Right lobe of liver (tissue), 4 donors: ENCODE measurements around the gene SUGCT.

Experiments
- POLR2A ChIP-seq: fragments of 450-650 bp; IDR thresholded peaks from one replicate; pipeline ENCODE4 v1.6.1; 2017; ENCODE audit warnings: antibody characterized with exemption, mild to moderate bottlenecking
- TF ChIP-seq, protein P1 (sequence below), 4 donors: fragments of 200-600 bp in 3 of 4; fragments of 450-650 bp in 1 of 4; IDR thresholded peaks; one replicate each; pipeline versions ENCODE4 v1.5.1 to v1.8.0; 2016 to 2022; ENCODE audit warnings: antibody characterized with exemption in 4 of 4, mild to moderate bottlenecking in 2 of 4
- donor health status: DM: no; HTN: no; CAD: no.
- donor health status: DM: no; HTN: no; CAD: no.
- donor health status: DM: no; HTN: yes; CAD: no.

GRCh38 chr7:40468891-40469864 lies 334.4 kb downstream of the SUGCT start:
- no peak for TF ChIP-seq POLR2A
- TF ChIP-seq, protein P1, sequence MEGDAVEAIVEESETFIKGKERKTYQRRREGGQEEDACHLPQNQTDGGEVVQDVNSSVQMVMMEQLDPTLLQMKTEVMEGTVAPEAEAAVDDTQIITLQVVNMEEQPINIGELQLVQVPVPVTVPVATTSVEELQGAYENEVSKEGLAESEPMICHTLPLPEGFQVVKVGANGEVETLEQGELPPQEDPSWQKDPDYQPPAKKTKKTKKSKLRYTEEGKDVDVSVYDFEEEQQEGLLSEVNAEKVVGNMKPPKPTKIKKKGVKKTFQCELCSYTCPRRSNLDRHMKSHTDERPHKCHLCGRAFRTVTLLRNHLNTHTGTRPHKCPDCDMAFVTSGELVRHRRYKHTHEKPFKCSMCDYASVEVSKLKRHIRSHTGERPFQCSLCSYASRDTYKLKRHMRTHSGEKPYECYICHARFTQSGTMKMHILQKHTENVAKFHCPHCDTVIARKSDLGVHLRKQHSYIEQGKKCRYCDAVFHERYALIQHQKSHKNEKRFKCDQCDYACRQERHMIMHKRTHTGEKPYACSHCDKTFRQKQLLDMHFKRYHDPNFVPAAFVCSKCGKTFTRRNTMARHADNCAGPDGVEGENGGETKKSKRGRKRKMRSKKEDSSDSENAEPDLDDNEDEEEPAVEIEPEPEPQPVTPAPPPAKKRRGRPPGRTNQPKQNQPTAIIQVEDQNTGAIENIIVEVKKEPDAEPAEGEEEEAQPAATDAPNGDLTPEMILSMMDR (IDR thresholded peaks at IDR 0.05), result no peak
